Stomach (tissue), 9 donors: ENCODE results near the gene SLC25A34. TPM values are rescaled to one million over a fixed set of nuclear protein-coding genes. Genes with fewer than 3 reads are reported as not detected.

Experiments
- DNase-seq, 2 donors: peaks; one replicate each; pipeline versions ENCODE4 v3.0.0 to v3.0.0-alpha.2; 2013 to 2019
- H3K27ac ChIP-seq, 5 donors: fragments of 200-600 bp in 4 of 5; sonication (generic) in 4 of 5; one replicate each; pipeline ENCODE4 v1.5.1; 2013 to 2019; ENCODE audit warnings: mild to moderate bottlenecking in 1 of 5, moderate library complexity in 1 of 5
- H3K27me3 ChIP-seq, 3 donors: fragments of 200-600 bp; sonication (generic); one replicate each; pipeline ENCODE4 v1.5.1; 2017 to 2019; ENCODE audit warnings: mixed run types in 1 of 3
- H3K36me3 ChIP-seq, 4 donors: fragments of 200-600 bp; sonication (generic); 1 replicate in 3 of 4; 2 replicates in 1 of 4; pipeline ENCODE4 v1.5.1; 2016 to 2019
- H3K4me1 ChIP-seq, 4 donors: fragments of 200-600 bp; sonication (generic); one replicate each; pipeline ENCODE4 v1.5.1; 2016 to 2019
- H3K4me3 ChIP-seq, 4 donors: fragments of 200-600 bp; sonication (generic) in 3 of 4; one replicate each; pipeline ENCODE4 v1.5.1; 2016 to 2019; ENCODE audit warnings: mild to moderate bottlenecking in 1 of 4
- H3K9me3 ChIP-seq, 4 donors: fragments of 200-600 bp; sonication (generic); one replicate each; pipeline ENCODE4 v1.5.1; 2016 to 2019
- EP300 ChIP-seq: sonication (generic); formaldehyde crosslinking; IDR thresholded peaks from one replicate; pipeline ENCODE4 v1.6.1; 2017; ENCODE audit warnings: antibody characterized with exemption
- POLR2A ChIP-seq, 4 donors: fragments of 450-650 bp; IDR thresholded peaks; one replicate each; pipeline ENCODE4 v1.6.1; 2016; ENCODE audit warnings: antibody characterized with exemption in 4 of 4, control low read depth in 2 of 4, mild to moderate bottlenecking in 1 of 4, moderate library complexity in 1 of 4
- POLR2AphosphoS5 ChIP-seq, 3 donors: sonication (generic); formaldehyde crosslinking; IDR thresholded peaks; one replicate each; pipeline ENCODE4 v1.6.1; 2016; ENCODE audit warnings: antibody characterized with exemption in 3 of 3
- WGBS, 5 donors: extraction: QIAGEN DNeasy Blood & Tissue Kit in 3 of 5; methylation state at CpG; one replicate each; pipeline versions ENCODE4 v1.1.5 to v1.1.7; 2013 to 2018; 5-methylcytosine and 5-hydroxymethylcytosine counted together
- intact Hi-C: fragments of 100-400 bp; cut with DNase I; formaldehyde crosslinking; loops from one replicate; pipeline ENCODE4 v1.15.1; 2023; ENCODE audit warnings: low total_unique reads
- polyA plus RNA-seq, 3 donors: library from polyadenylated mRNA; stranded (reverse); fragments of 200-250 nt; gene quantifications; one replicate each; pipeline ENCODE4 v1.2.3, GENCODE V29; 2013
- total RNA-seq, 5 donors: library from RNA; depleted of rRNA; stranded (reverse); fragments of >200 nt; gene quantifications; one replicate each; pipeline versions ENCODE4 v1.1.0 to v1.2.3, GENCODE V29; 2014 to 2016
- TF ChIP-seq, protein P1 (sequence below), 7 experiments: fragments of 450-650 bp in 4 of 7; fragments of 200-600 bp in 3 of 7; sonication (generic) in 3 of 7; IDR thresholded peaks; one replicate each; pipeline ENCODE4 v1.5.1; 2016 to 2019; ENCODE audit warnings: antibody characterized with exemption in 7 of 7, control low read depth in 2 of 7, mild to moderate bottlenecking in 1 of 7
- donor health status: healthy with polysubstance abuse.
- donor health status: Bipolar disorder and iron deficiency.
- donor health status: healthy.

Gene SLC25A34
- total and polyA plus RNA-seq, 8 donors = 0.75 to 16.9 (median 3.6) TPM; not detected in 1

DNA sequence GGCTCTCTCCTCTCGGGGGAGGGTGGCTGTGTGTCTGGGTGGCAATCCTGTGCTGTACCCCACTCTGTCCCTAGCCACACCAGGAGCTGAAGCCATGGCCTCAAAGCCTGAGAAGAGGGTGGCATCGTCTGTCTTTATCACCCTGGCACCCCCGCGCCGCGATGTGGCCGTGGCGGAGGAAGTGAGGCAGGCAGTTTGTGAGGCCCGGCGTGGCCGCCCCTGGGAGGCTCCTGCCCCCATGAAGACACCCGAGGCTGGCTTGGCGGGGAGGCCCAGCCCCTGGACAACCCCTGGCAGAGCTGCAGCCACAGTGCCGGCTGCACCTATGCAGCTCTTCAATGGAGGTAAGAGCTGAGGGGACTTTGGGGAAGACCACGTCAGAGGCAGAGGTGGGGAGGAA lies 28.8 kb downstream of the SLC25A34 start:
- TF ChIP-seq POLR2AphosphoS5 (IDR thresholded peaks at IDR 0.05) (no peak), POLR2A (IDR thresholded peaks at IDR 0.05) (no peak), EP300 (no peak)
- TF ChIP-seq, protein P1, sequence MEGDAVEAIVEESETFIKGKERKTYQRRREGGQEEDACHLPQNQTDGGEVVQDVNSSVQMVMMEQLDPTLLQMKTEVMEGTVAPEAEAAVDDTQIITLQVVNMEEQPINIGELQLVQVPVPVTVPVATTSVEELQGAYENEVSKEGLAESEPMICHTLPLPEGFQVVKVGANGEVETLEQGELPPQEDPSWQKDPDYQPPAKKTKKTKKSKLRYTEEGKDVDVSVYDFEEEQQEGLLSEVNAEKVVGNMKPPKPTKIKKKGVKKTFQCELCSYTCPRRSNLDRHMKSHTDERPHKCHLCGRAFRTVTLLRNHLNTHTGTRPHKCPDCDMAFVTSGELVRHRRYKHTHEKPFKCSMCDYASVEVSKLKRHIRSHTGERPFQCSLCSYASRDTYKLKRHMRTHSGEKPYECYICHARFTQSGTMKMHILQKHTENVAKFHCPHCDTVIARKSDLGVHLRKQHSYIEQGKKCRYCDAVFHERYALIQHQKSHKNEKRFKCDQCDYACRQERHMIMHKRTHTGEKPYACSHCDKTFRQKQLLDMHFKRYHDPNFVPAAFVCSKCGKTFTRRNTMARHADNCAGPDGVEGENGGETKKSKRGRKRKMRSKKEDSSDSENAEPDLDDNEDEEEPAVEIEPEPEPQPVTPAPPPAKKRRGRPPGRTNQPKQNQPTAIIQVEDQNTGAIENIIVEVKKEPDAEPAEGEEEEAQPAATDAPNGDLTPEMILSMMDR (IDR thresholded peaks at IDR 0.05) = no peak
- intact Hi-C loops = no loop called here
- DNase-seq = no peak
- H3K27me3 ChIP-seq = peaks cover 0 to 12% (median 0%) of the 10 kb centered on the region in 3 donors
- H3K4me1 ChIP-seq = peaks cover 27 to 49% (median 39%) of the 10 kb centered on the region in 4 donors
- H3K36me3 ChIP-seq = peaks cover 21 to 55% (median 53%) of the 10 kb centered on the region in 4 donors
- H3K27ac ChIP-seq = peak overlapping the region in 3 of 5 donors; percentile 5 to 43 (median 26)
- WGBS, 5 donors = 81 to 95% (median 83%) methylated on average over 14 to 15 of the region's 15 CpGs
- H3K4me3 ChIP-seq = no peak overlapping the region
- H3K9me3 ChIP-seq = no peaks in the 10 kb centered on the region

DNA sequence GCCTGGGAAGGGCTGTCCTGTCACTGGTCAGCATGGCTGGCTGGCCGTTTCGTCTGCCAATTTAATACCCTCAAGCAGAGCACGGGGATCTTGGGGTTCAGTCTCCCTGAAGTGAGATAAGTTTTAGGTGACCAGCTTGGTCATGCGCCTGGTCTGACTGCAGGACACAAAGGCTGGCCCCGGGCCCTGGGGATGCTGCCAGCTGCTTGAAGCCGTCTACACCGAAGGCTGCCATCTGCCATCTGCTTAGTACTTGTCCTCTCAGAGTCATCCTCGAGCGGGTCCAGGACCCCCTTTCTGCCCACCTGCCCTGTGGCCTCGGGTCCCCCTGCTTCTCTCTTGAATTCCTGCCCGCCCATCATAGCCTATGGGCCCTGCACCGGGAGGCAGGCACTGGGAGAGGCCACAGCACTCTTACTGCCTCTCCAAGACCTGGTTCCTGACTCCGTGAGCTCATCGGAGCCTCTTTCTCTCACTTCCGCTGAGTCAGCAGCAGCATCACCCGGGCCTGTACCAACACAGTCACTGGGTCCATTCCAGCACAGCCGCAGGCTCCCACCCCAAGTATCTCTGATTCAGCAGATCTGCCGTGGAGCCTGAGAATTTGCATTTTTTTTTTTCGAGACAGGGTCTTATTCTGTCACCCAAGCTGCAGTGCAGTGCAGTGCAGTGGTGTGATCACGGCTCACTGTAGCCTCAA lies 29.6 kb downstream of the SLC25A34 start:
- DNase-seq = no peak
- no peak for TF ChIP-seq EP300
- no peak for TF ChIP-seq POLR2AphosphoS5 (IDR thresholded peaks at IDR 0.05)
- no peak for TF ChIP-seq POLR2A (IDR thresholded peaks at IDR 0.05)
- TF ChIP-seq, protein P1 (IDR thresholded peaks at IDR 0.05) = no peak
- intact Hi-C loops = no loop called here
- Histone ChIP-seq H3K4me1 (peaks cover 22 to 42% (median 32%) of the 10 kb centered on the region in 4 donors), H3K27ac (no peak overlapping the region), H3K27me3 (peaks cover 0 to 6% (median 0%) of the 10 kb centered on the region in 3 donors), H3K9me3 (no peaks in the 10 kb centered on the region), H3K4me3 (no peak overlapping the region), H3K36me3 (peaks cover 28 to 63% (median 61%) of the 10 kb centered on the region in 4 donors)
- WGBS, 5 donors = 79 to 86% (median 81%) methylated on average over 18 to 20 of the region's 20 CpGs

DNA sequence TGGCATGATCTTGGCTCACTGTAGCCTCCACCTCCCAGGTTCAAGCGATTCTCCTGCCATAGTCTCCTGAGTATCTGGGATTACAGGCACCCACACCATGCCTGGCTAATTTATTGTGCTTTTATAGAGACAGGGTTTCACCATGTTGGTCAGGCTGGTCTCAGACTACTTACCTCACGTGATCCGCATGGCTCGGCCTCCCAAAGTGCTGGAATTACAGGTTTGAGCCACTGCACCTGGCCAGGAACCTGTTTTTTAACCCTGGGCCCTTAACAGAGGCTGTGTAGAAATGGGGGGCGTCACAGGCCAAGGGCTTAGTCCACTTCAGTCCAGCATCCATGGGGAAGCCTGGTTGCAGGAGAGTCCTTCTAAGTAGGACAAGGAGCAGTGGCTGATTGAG lies 31.9 kb downstream of the SLC25A34 start:
- peaks cover 43 to 86% (median 84%) of the 10 kb centered on the region in 4 donors for H3K36me3 ChIP-seq
- 89 to 98% (median 94%) methylated on average over 5 of the region's 5 CpGs for WGBS, 5 donors
- intact Hi-C loops = no loop called here

DNA sequence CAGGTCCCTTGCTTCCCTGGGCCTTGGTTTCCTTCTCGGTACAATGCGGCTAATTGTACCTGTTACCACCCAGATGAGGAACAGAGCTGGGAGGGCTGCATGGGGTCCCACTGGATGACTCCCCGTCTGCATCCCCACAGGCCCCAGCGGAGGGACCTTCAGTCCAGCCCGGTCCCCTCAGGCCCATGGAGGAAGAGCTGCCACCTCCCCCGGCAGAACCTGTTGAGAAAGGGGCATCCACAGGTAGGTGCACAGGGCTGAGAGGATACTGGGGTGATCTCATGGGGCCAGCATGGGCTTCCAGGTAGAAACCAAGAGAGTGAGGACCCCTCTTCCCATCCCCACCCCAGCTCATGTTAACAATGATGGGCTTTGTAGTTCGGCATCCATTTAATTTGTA lies 32.3 kb downstream of the SLC25A34 start:
- 91 to 97% (median 95%) methylated on average over 4 to 7 of the region's 7 CpGs for WGBS, 5 donors
- no peaks in the 10 kb centered on the region for H3K9me3 ChIP-seq
- intact Hi-C loops = no loop called here
- H3K4me3 ChIP-seq = no peak overlapping the region
- TF ChIP-seq POLR2AphosphoS5 (IDR thresholded peaks at IDR 0.05) = no peak
- no peak for TF ChIP-seq POLR2A (IDR thresholded peaks at IDR 0.05)
- TF ChIP-seq, protein P1 (IDR thresholded peaks at IDR 0.05) = no peak
- no peak for TF ChIP-seq EP300
- no peak for DNase-seq
- H3K27me3 ChIP-seq = no peaks in the 10 kb centered on the region
- H3K27ac ChIP-seq = no peak overlapping the region
- H3K4me1 ChIP-seq = peaks cover 11 to 16% (median 14%) of the 10 kb centered on the region in 4 donors
- peaks cover 43 to 90% (median 88%) of the 10 kb centered on the region in 4 donors for H3K36me3 ChIP-seq

More for the DNA sequence above, 31.9 kb downstream of the SLC25A34 start:
- no peak for DNase-seq
- H3K4me1 ChIP-seq = peaks cover 11 to 19% (median 16%) of the 10 kb centered on the region in 4 donors
- no peaks in the 10 kb centered on the region for H3K27me3 ChIP-seq
- TF ChIP-seq, protein P1 (IDR thresholded peaks at IDR 0.05) = no peak
- TF ChIP-seq EP300 = no peak
- TF ChIP-seq POLR2A (IDR thresholded peaks at IDR 0.05) = no peak
- no peak for TF ChIP-seq POLR2AphosphoS5 (IDR thresholded peaks at IDR 0.05)
- no peaks in the 10 kb centered on the region for H3K9me3 ChIP-seq
- H3K27ac ChIP-seq = no peak overlapping the region
- H3K4me3 ChIP-seq = no peak overlapping the region
